ENCODE measurements around the gene MRPL48. TPM values are rescaled to one million over a fixed set of nuclear protein-coding genes. Genes with fewer than 3 reads are reported as not detected.
A peak's percentile ranks its signal among the peaks of the same experiment; 100 is the strongest.

The MRPL48 gene
- total and polyA plus RNA-seq, 2 of the 8 experiments (the other 6 are each of a cell fraction or from before 2014, with no cell fraction given), result 34.9 to 59.9 TPM

- Histone ChIP-seq H3K4me1 (replicated peaks in 1 of 4; ENCODE audit: control insufficient read depth in 3 of 4, insufficient read depth in 4 of 4, low read length in 3 of 4) (peaks cover 3 to 7% (median 6%) of the 10 kb centered on the region in 4 experiments; a peak in 4 of 7 replicates), H3K27me3 (replicated peaks in 1 of 4; ENCODE audit: control insufficient read depth in 3 of 4, extremely low read depth in 1 of 4, insufficient read depth in 3 of 4, low read length in 3 of 4) (no peaks in the 10 kb centered on the region), H2BK15ac (ENCODE audit: low read length) (no peak overlapping the region), H3K9ac (replicated peaks in 1 of 4; ENCODE audit: extremely low read depth in 1 of 4, low read depth in 3 of 4, low read length in 3 of 4) (no peak overlapping the region), H3K23me2 (ENCODE audit: low read depth, low read length) (no peaks in the 10 kb centered on the region; the same call in 1 of the 2 replicates), H4K91ac (replicated peaks; ENCODE audit: insufficient read length, low read length) (no peak overlapping the region), H3K79me2 (ENCODE audit: control insufficient read depth in 1 of 2, insufficient read depth in 2 of 2, low read length in 2 of 2) (peaks cover 0 to 6% of the 10 kb centered on the region in 2 experiments; a peak in 1 of 4 replicates), H2AFZ (ENCODE audit: low read length) (no peak overlapping the region), H3K23ac (ENCODE audit: insufficient read length) (no peak overlapping the region), H2AK5ac (ENCODE audit: low read depth, low read length) (no peak overlapping the region), H3K4ac (replicated peaks; ENCODE audit: insufficient read length, low read depth, low read length) (no peak overlapping the region), H2BK12ac (ENCODE audit: low read depth, low read length) (no peak overlapping the region), H4K5ac (ENCODE audit: insufficient read length, low read depth, low read length) (no peak overlapping the region), H3K56ac (replicated peaks; ENCODE audit: insufficient read length, low read depth, low read length) (no peak overlapping the region), H3K14ac (ENCODE audit: insufficient read length) (no peak overlapping the region), H3K4me3 (ENCODE audit: extremely low read depth in 1 of 4, insufficient read depth in 2 of 4, low read depth in 3 of 4, low read length in 4 of 4) (no peak overlapping the region), H3K18ac (ENCODE audit: extremely low read depth, low read length) (no peak overlapping the region; the same call in 1 of the 2 replicates), H3K27ac (ENCODE audit: low read depth, low read length) (no peak overlapping the region), H3K79me1 (ENCODE audit: low read depth, low read length) (no peaks in the 10 kb centered on the region), H2BK20ac (ENCODE audit: low read length) (no peak overlapping the region), H2BK120ac (replicated peaks; ENCODE audit: low read depth, low read length) (no peak overlapping the region), H3K9me3 (ENCODE audit: insufficient read depth in 2 of 2, low read depth in 1 of 2, low read length in 1 of 2) (no peaks in the 10 kb centered on the region), H2BK5ac (ENCODE audit: low read depth, low read length) (no peak overlapping the region), H3K36me3 (ENCODE audit: control insufficient read depth in 2 of 4, insufficient read depth in 4 of 4, low read length in 3 of 4) (no peaks in the 10 kb centered on the region), H3K4me2 (ENCODE audit: insufficient read depth in 1 of 2, low read depth in 2 of 2, low read length in 2 of 2) (peak overlapping the region in 1 of 2 experiments; percentile 36; a peak in 1 of 4 replicates), H4K20me1 (replicated peaks in 1 of 2; ENCODE audit: control insufficient read depth in 1 of 2, insufficient read depth in 2 of 2, low read length in 2 of 2) (no peaks in the 10 kb centered on the region), H4K8ac (ENCODE audit: extremely low read depth, insufficient read depth, low read length) (no peak overlapping the region)
- POLR2A ChIA-PET (ENCODE audit: partially characterized antibody), result interaction anchor here (1.0 to 2.7 kb wide), 12 partner anchors 9 to 147 kb away, joined by 3 to 26 read pairs (median 4); partner anchors contain the start of genes COA4, PAAF1 and RAB6A
- DNase-seq (ENCODE audit: low read depth in 1 of 2, low spot score in 2 of 2) (no peak), FAIRE-seq (no peak)
- TF ChIP-seq CEBPB (IDR thresholded peaks at IDR 0.05; ENCODE audit: low read depth, low read length), result no peak
- TF ChIP-seq SRF (IDR thresholded peaks at IDR 0.05; ENCODE audit: low read depth, low read length), result no peak
- TF ChIP-seq PHF8 (conservative IDR thresholded peaks at IDR 0.05; ENCODE audit: low read depth, low read length), result no peak
- TF ChIP-seq, protein P1, sequence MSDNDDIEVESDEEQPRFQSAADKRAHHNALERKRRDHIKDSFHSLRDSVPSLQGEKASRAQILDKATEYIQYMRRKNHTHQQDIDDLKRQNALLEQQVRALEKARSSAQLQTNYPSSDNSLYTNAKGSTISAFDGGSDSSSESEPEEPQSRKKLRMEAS (IDR thresholded peaks at IDR 0.05), result no peak
- no peak for TF ChIP-seq RBBP5 (IDR thresholded peaks at IDR 0.05; ENCODE audit: borderline replicate concordance, low read depth, low read length)
- no peak for TF ChIP-seq JUN (IDR thresholded peaks at IDR 0.05; ENCODE audit: low read depth, low read length)
- no peak for TF ChIP-seq RXRA (IDR thresholded peaks at IDR 0.05; ENCODE audit: insufficient read depth, low read depth, low read length)
- TF ChIP-seq TAF7 (optimal IDR thresholded peaks at IDR 0.05; ENCODE audit: borderline replicate concordance, low read depth, low read length), result no peak
- no peak for TF ChIP-seq ZNF274 (IDR thresholded peaks at IDR 0.05; ENCODE audit: borderline replicate concordance, extremely low read depth, low read length)
- no peak for TF ChIP-seq GABPA (IDR thresholded peaks at IDR 0.05; ENCODE audit: borderline replicate concordance, insufficient read depth, low read length)
- TF ChIP-seq CHD2 (IDR thresholded peaks at IDR 0.05; ENCODE audit: low read length), result no peak
- TF ChIP-seq HDAC2 (IDR thresholded peaks at IDR 0.05; ENCODE audit: borderline replicate concordance in 1 of 2, low read depth in 2 of 2, low read length in 2 of 2), result no peak
- WGBS, 2 experiments (ENCODE audit: extremely low coverage in 1 of 2, insufficient coverage in 1 of 2, insufficient read length in 1 of 2, insufficient replicate concordance in 2 of 2, low coverage in 1 of 2, low lambda C conversion rate in 2 of 2, missing lambda C conversion rate in 1 of 2), result 81% methylated on average over 1 of the region's 1 CpG; no CpG with 5 or more reads in 1 of the 2 experiments
- CTCF ChIA-PET (ENCODE audit: partially characterized antibody), result interaction anchor here (0.6 to 1.4 kb wide), 5 partner anchors 8 to 147 kb away, joined by 3 to 4 read pairs (median 3); no protein-coding TSS in a partner anchor
Observed at GRCh38 chr11:73784734-73785133, 2.9 kb upstream of the MRPL48 start.
